Measurements from ENCODE around the gene FYB2. TPM values are rescaled to one million over a fixed set of nuclear protein-coding genes. Genes with fewer than 3 reads are reported as not detected.

The FYB2 gene
- total RNA-seq, 4 donors from 2014 or later, result under 0.01 TPM; not detected in 3

DNA sequence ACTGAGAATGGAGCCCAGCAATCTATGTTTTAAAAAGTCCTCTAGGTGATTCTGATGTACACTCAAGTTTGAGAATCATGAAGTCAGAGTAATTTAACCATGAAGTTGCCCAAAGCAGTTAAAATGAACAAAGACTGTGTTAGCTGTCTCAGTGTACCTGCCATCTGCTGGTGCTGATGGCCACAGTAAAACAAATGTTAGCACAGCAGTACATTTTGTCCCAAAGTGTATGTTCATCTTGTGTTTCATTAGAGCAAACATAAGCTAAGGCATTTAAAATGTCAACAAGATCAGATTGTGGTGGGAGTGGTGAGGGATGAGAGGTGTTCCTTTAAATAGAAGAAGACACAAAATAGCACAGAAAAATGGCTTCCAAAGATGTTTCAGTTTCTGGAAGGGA is 31.1 kb downstream of the FYB2 start:
- H3K9me3 ChIP-seq, result no peaks in the 10 kb centered on the region
- H3K36me3 ChIP-seq, result no peaks in the 10 kb centered on the region
- intact Hi-C loops (cut with DNase I), result no loop called here
- H3K4me3 ChIP-seq, result no peak overlapping the region
- H3K27me3 ChIP-seq, result no peaks in the 10 kb centered on the region
- H3K4me1 ChIP-seq, result peaks cover 0 to 6% (median 0%) of the 10 kb centered on the region in 3 donors
- DNase-seq, result no peak
- no peak overlapping the region for H3K27ac ChIP-seq
- TF ChIP-seq, protein P1, sequence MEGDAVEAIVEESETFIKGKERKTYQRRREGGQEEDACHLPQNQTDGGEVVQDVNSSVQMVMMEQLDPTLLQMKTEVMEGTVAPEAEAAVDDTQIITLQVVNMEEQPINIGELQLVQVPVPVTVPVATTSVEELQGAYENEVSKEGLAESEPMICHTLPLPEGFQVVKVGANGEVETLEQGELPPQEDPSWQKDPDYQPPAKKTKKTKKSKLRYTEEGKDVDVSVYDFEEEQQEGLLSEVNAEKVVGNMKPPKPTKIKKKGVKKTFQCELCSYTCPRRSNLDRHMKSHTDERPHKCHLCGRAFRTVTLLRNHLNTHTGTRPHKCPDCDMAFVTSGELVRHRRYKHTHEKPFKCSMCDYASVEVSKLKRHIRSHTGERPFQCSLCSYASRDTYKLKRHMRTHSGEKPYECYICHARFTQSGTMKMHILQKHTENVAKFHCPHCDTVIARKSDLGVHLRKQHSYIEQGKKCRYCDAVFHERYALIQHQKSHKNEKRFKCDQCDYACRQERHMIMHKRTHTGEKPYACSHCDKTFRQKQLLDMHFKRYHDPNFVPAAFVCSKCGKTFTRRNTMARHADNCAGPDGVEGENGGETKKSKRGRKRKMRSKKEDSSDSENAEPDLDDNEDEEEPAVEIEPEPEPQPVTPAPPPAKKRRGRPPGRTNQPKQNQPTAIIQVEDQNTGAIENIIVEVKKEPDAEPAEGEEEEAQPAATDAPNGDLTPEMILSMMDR (IDR thresholded peaks at IDR 0.05), result no peak
- no peak for TF ChIP-seq POLR2A (IDR thresholded peaks at IDR 0.05)

DNA sequence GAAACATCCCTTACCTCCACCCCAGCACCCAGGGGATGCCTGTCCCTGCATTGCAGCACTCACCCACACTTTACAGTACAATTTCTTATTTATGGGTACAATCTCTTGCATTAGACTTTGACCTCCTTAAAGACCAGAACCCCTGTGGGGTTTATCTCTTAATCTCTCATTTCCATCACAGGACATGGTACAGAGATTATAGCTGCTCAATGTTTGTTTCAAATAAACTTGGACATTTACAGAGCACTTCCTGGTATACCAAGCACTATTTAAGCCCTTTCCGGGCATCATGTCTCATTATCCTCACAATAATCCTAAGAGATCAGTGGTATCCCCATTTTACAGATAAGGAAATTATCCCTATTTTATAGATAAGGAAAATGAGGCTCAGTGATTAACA is 31.9 kb downstream of the FYB2 start:
- H3K27ac ChIP-seq, result no peak overlapping the region
- peaks cover 0 to 6% (median 0%) of the 10 kb centered on the region in 3 donors for H3K4me1 ChIP-seq
- no peak overlapping the region for H3K4me3 ChIP-seq
- 75 to 83% methylated on average over 1 of the region's 1 CpG for WGBS, 2 donors
- no peaks in the 10 kb centered on the region for H3K27me3 ChIP-seq
- intact Hi-C loops (cut with DNase I), result no loop called here
- H3K9me3 ChIP-seq, result no peaks in the 10 kb centered on the region
- H3K36me3 ChIP-seq, result no peaks in the 10 kb centered on the region
- TF ChIP-seq, protein P1 (IDR thresholded peaks at IDR 0.05), result no peak
- no peak for TF ChIP-seq POLR2A (IDR thresholded peaks at IDR 0.05)
- no peak for DNase-seq

DNA sequence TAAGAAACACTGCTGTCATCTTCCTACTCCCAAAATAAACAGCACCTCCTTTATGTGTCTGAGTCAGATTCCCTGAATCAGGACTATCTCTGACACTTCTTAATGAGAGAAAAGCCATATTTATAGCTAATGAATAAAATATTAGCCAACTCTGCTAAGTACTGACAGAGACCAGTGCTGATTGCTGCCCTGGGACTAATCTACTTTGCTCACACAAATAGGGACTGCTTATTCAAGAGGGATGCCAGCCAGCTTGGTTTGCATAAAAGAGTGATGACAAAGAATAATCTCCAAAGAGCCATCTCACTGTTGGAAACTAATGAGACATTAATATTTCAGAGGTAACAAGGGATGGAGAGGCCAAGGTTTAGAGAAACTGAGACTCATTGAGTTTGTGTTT is 36.4 kb downstream of the FYB2 start:
- Histone ChIP-seq H3K9me3 (no peaks in the 10 kb centered on the region), H3K4me3 (no peak overlapping the region), H3K36me3 (no peaks in the 10 kb centered on the region), H3K4me1 (no peaks in the 10 kb centered on the region), H3K27me3 (no peaks in the 10 kb centered on the region), H3K27ac (no peak overlapping the region)
- DNase-seq, result no peak
- TF ChIP-seq, protein P1 (IDR thresholded peaks at IDR 0.05), result no peak
- TF ChIP-seq POLR2A (IDR thresholded peaks at IDR 0.05), result no peak
- intact Hi-C loops (cut with DNase I), result no loop called here

DNA sequence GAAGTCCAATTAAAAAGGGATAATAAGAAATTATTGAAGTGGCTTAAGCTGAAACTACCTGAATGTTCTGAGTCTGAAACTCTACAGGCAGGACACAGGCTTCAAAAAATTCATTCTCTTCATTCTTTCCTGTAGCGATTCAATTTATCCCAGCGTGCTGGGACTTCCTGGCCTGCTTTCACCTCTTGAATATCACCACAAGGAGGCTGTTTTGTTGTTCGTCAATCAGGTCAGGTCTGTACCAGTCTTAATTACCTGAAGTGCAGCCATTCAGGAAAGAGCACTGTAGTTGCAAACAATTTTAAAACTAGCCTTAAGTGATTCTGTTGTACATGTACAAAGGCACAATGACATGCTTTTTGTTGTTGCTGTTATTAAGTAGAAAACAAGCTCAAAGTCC is 38.4 kb downstream of the FYB2 start:
- Histone ChIP-seq H3K36me3 (no peaks in the 10 kb centered on the region), H3K4me1 (no peaks in the 10 kb centered on the region), H3K27me3 (no peaks in the 10 kb centered on the region), H3K4me3 (no peak overlapping the region), H3K27ac (no peak overlapping the region), H3K9me3 (no peaks in the 10 kb centered on the region)
- intact Hi-C loops (cut with DNase I), result no loop called here
- 58 to 62% methylated on average over 3 of the region's 3 CpGs for WGBS, 2 donors
- DNase-seq, result no peak
- TF ChIP-seq, protein P1 (IDR thresholded peaks at IDR 0.05), result no peak
- TF ChIP-seq POLR2A (IDR thresholded peaks at IDR 0.05), result no peak

DNA sequence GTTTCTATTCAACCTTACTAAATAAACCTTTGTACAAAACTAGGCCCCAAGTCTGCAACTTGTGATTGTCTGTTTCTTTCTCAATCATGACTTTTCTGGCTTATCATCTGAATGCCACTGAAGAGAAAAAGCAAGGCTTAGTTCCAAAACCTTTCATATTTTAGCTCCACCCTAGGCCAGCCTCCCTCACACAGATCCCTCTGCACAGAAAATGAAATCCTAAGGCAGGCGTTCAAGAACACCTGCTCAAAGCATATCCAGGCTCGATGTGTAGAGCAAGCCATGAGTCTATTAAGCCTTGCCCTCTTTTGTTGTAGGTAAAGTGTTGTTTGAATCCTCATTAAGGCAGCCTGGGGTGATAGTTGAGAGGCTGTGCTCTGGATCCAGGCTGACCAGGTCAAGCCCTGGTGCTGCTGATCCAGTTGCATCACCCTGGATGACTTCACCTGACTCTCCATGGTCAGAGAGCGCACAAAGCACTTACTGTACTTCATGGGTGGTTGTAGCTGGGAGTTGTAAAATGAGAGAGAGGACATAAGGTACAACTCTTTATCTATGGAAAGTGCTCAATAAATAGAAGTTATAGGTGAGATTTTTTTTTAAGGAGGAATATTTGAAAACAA is 39.0 kb downstream of the FYB2 start:
- TF ChIP-seq, protein P1 (IDR thresholded peaks at IDR 0.05), result no peak
- TF ChIP-seq POLR2A (IDR thresholded peaks at IDR 0.05), result no peak
- H3K27me3 ChIP-seq, result no peaks in the 10 kb centered on the region
- intact Hi-C loops (cut with DNase I), result no loop called here
- H3K27ac ChIP-seq, result no peak overlapping the region
- no peak overlapping the region for H3K4me3 ChIP-seq
- H3K4me1 ChIP-seq, result no peaks in the 10 kb centered on the region
- no peaks in the 10 kb centered on the region for H3K9me3 ChIP-seq
- WGBS, 2 donors, result 42 to 59% methylated on average over 3 of the region's 3 CpGs
- DNase-seq, result no peak
- no peaks in the 10 kb centered on the region for H3K36me3 ChIP-seq

Data from esophagus squamous epithelium (tissue), 5 donors.